ENCODE measurements around the gene SLC10A2.
"Not testable (repeated sequence)": the region's sequence is repeated elsewhere in the genome, so short reads cannot be mapped to it uniquely, and the experiment has no call there.

The SLC10A2 gene

GRCh38 chr13:103066079-103066780 is at the start of gene SLC10A2:
TSS of gene SLC10A2 (minus strand) at chr13:103066417. CDS start at chr13:103066249, 168 bp downstream.
- no peaks in the 10 kb centered on the region for H3K9me3 ChIP-seq (ENCODE audit: control insufficient read depth in 1 of 2, low read length in 2 of 2)
- H3K36me3 ChIP-seq (ENCODE audit: control insufficient read depth in 1 of 2, insufficient read depth in 2 of 2, low read length in 2 of 2), result no peaks in the 10 kb centered on the region
- H3K4me1 ChIP-seq (ENCODE audit: control insufficient read depth in 1 of 2, insufficient read depth in 2 of 2, low read length in 2 of 2), result no peaks in the 10 kb centered on the region
- no peaks in the 10 kb centered on the region for H3K27me3 ChIP-seq (ENCODE audit: low read depth, low read length)
- H3K27ac ChIP-seq (ENCODE audit: low read length), result no peak within 1 kb of the TSS
- H3K4me3 ChIP-seq (ENCODE audit: low read depth in 1 of 2, low read length in 2 of 2), result no peak within 1 kb of the TSS

- no peaks in the 10 kb centered on the region for H3K4me1 ChIP-seq (ENCODE audit: control insufficient read depth in 1 of 2, insufficient read depth in 2 of 2, low read length in 2 of 2)
- H3K4me3 ChIP-seq (ENCODE audit: low read depth in 1 of 2, low read length in 2 of 2), result no peak overlapping the region
- no peaks in the 10 kb centered on the region for H3K9me3 ChIP-seq (ENCODE audit: control insufficient read depth in 1 of 2, low read length in 2 of 2)
- H3K27me3 ChIP-seq (ENCODE audit: low read depth, low read length), result no peaks in the 10 kb centered on the region
- no peaks in the 10 kb centered on the region for H3K36me3 ChIP-seq (ENCODE audit: control insufficient read depth in 1 of 2, insufficient read depth in 2 of 2, low read length in 2 of 2)
- H3K27ac ChIP-seq (ENCODE audit: low read length), result no peak overlapping the region
Observed at GRCh38 chr13:103107580-103107979, 41.4 kb upstream of the SLC10A2 start.

- H3K4me1 ChIP-seq (ENCODE audit: control insufficient read depth in 1 of 2, insufficient read depth in 2 of 2, low read length in 2 of 2), result no peaks in the 10 kb centered on the region
- H3K9me3 ChIP-seq (ENCODE audit: control insufficient read depth in 1 of 2, low read length in 2 of 2), result no peaks in the 10 kb centered on the region
- no peak overlapping the region for H3K27ac ChIP-seq (ENCODE audit: low read length)
- H3K27me3 ChIP-seq (ENCODE audit: low read depth, low read length), result no peaks in the 10 kb centered on the region
- no peak overlapping the region for H3K4me3 ChIP-seq (ENCODE audit: low read depth in 1 of 2, low read length in 2 of 2)
- H3K36me3 ChIP-seq (ENCODE audit: control insufficient read depth in 1 of 2, insufficient read depth in 2 of 2, low read length in 2 of 2), result no peaks in the 10 kb centered on the region
Observed at GRCh38 chr13:103104340-103104739, 38.1 kb upstream of the SLC10A2 start.

GRCh38 chr13:103103456-103103855 is 37.2 kb upstream of the SLC10A2 start:
- not testable (repeated sequence) for H3K4me3 ChIP-seq (ENCODE audit: low read depth in 1 of 2, low read length in 2 of 2); H3K27me3 ChIP-seq (ENCODE audit: low read depth, low read length); H3K36me3 ChIP-seq (ENCODE audit: control insufficient read depth in 1 of 2, insufficient read depth in 2 of 2, low read length in 2 of 2); H3K27ac ChIP-seq (ENCODE audit: low read length); H3K4me1 ChIP-seq (ENCODE audit: control insufficient read depth in 1 of 2, insufficient read depth in 2 of 2, low read length in 2 of 2); H3K9me3 ChIP-seq (ENCODE audit: control insufficient read depth in 1 of 2, low read length in 2 of 2)

GRCh38 chr13:103102482-103102881 is 36.3 kb upstream of the SLC10A2 start:
- Histone ChIP-seq H3K27ac (ENCODE audit: low read length) (no peak overlapping the region), H3K9me3 (ENCODE audit: control insufficient read depth in 1 of 2, low read length in 2 of 2) (no peaks in the 10 kb centered on the region), H3K36me3 (ENCODE audit: control insufficient read depth in 1 of 2, insufficient read depth in 2 of 2, low read length in 2 of 2) (no peaks in the 10 kb centered on the region), H3K4me3 (ENCODE audit: low read depth in 1 of 2, low read length in 2 of 2) (no peak overlapping the region), H3K27me3 (ENCODE audit: low read depth, low read length) (no peaks in the 10 kb centered on the region), H3K4me1 (ENCODE audit: control insufficient read depth in 1 of 2, insufficient read depth in 2 of 2, low read length in 2 of 2) (no peaks in the 10 kb centered on the region)

GRCh38 chr13:103101901-103102300 is 35.7 kb upstream of the SLC10A2 start:
- Histone ChIP-seq H3K4me3 (ENCODE audit: low read depth in 1 of 2, low read length in 2 of 2) (no peak overlapping the region), H3K27ac (ENCODE audit: low read length) (no peak overlapping the region), H3K36me3 (ENCODE audit: control insufficient read depth in 1 of 2, insufficient read depth in 2 of 2, low read length in 2 of 2) (no peaks in the 10 kb centered on the region), H3K27me3 (ENCODE audit: low read depth, low read length) (no peaks in the 10 kb centered on the region), H3K4me1 (ENCODE audit: control insufficient read depth in 1 of 2, insufficient read depth in 2 of 2, low read length in 2 of 2) (no peaks in the 10 kb centered on the region), H3K9me3 (ENCODE audit: control insufficient read depth in 1 of 2, low read length in 2 of 2) (no peaks in the 10 kb centered on the region)

GRCh38 chr13:103101500-103101899 is 35.3 kb upstream of the SLC10A2 start:
- H3K27ac ChIP-seq (ENCODE audit: low read length), result no peak overlapping the region
- no peaks in the 10 kb centered on the region for H3K4me1 ChIP-seq (ENCODE audit: control insufficient read depth in 1 of 2, insufficient read depth in 2 of 2, low read length in 2 of 2)
- no peaks in the 10 kb centered on the region for H3K27me3 ChIP-seq (ENCODE audit: low read depth, low read length)
- no peak overlapping the region for H3K4me3 ChIP-seq (ENCODE audit: low read depth in 1 of 2, low read length in 2 of 2)
- no peaks in the 10 kb centered on the region for H3K36me3 ChIP-seq (ENCODE audit: control insufficient read depth in 1 of 2, insufficient read depth in 2 of 2, low read length in 2 of 2)
- no peaks in the 10 kb centered on the region for H3K9me3 ChIP-seq (ENCODE audit: control insufficient read depth in 1 of 2, low read length in 2 of 2)

- no peaks in the 10 kb centered on the region for H3K9me3 ChIP-seq (ENCODE audit: control insufficient read depth in 1 of 2, low read length in 2 of 2)
- no peak overlapping the region for H3K27ac ChIP-seq (ENCODE audit: low read length)
- no peaks in the 10 kb centered on the region for H3K36me3 ChIP-seq (ENCODE audit: control insufficient read depth in 1 of 2, insufficient read depth in 2 of 2, low read length in 2 of 2)
- H3K4me1 ChIP-seq (ENCODE audit: control insufficient read depth in 1 of 2, insufficient read depth in 2 of 2, low read length in 2 of 2), result no peaks in the 10 kb centered on the region
- H3K27me3 ChIP-seq (ENCODE audit: low read depth, low read length), result no peaks in the 10 kb centered on the region
- H3K4me3 ChIP-seq (ENCODE audit: low read depth in 1 of 2, low read length in 2 of 2), result no peak overlapping the region
Observed at GRCh38 chr13:103100830-103101229, 34.6 kb upstream of the SLC10A2 start.

- Histone ChIP-seq H3K4me1 (ENCODE audit: control insufficient read depth in 1 of 2, insufficient read depth in 2 of 2, low read length in 2 of 2) (no peaks in the 10 kb centered on the region), H3K27ac (ENCODE audit: low read length) (no peak overlapping the region), H3K9me3 (ENCODE audit: control insufficient read depth in 1 of 2, low read length in 2 of 2) (no peaks in the 10 kb centered on the region), H3K36me3 (ENCODE audit: control insufficient read depth in 1 of 2, insufficient read depth in 2 of 2, low read length in 2 of 2) (no peaks in the 10 kb centered on the region), H3K4me3 (ENCODE audit: low read depth in 1 of 2, low read length in 2 of 2) (no peak overlapping the region), H3K27me3 (ENCODE audit: low read depth, low read length) (no peaks in the 10 kb centered on the region)
Observed at GRCh38 chr13:103099722-103100293, 33.6 kb upstream of the SLC10A2 start.

- H3K27me3 ChIP-seq (ENCODE audit: low read depth, low read length), result no peaks in the 10 kb centered on the region
- H3K27ac ChIP-seq (ENCODE audit: low read length), result no peak overlapping the region
- H3K4me1 ChIP-seq (ENCODE audit: control insufficient read depth in 1 of 2, insufficient read depth in 2 of 2, low read length in 2 of 2), result no peaks in the 10 kb centered on the region
- H3K9me3 ChIP-seq (ENCODE audit: control insufficient read depth in 1 of 2, low read length in 2 of 2), result peaks cover 0 to 4% of the 10 kb centered on the region in 2 donors
- H3K36me3 ChIP-seq (ENCODE audit: control insufficient read depth in 1 of 2, insufficient read depth in 2 of 2, low read length in 2 of 2), result no peaks in the 10 kb centered on the region
- no peak overlapping the region for H3K4me3 ChIP-seq (ENCODE audit: low read depth in 1 of 2, low read length in 2 of 2)
Observed at GRCh38 chr13:103098535-103098934, 32.3 kb upstream of the SLC10A2 start.

GRCh38 chr13:103097366-103097928 is 31.2 kb upstream of the SLC10A2 start:
- H3K27me3 ChIP-seq (ENCODE audit: low read depth, low read length), result no peaks in the 10 kb centered on the region
- peaks cover 0 to 7% of the 10 kb centered on the region in 2 donors for H3K9me3 ChIP-seq (ENCODE audit: control insufficient read depth in 1 of 2, low read length in 2 of 2)
- H3K27ac ChIP-seq (ENCODE audit: low read length), result no peak overlapping the region
- H3K4me1 ChIP-seq (ENCODE audit: control insufficient read depth in 1 of 2, insufficient read depth in 2 of 2, low read length in 2 of 2), result no peaks in the 10 kb centered on the region
- H3K4me3 ChIP-seq (ENCODE audit: low read depth in 1 of 2, low read length in 2 of 2), result no peak overlapping the region
- H3K36me3 ChIP-seq (ENCODE audit: control insufficient read depth in 1 of 2, insufficient read depth in 2 of 2, low read length in 2 of 2), result no peaks in the 10 kb centered on the region

All from muscle layer of duodenum (tissue), 2 donors.